Mucosa of descending colon (tissue), 3 donors: ENCODE data around the gene MAPRE2. TPM values are rescaled to one million over a fixed set of nuclear protein-coding genes. Genes with fewer than 3 reads are reported as not detected.

Experiments
- ATAC-seq: fragments of 200-7000 bp; cut with Tn5 transposase; one replicate; pipeline ENCODE4 v1.9.1; 2020; ENCODE audit warnings: mild to moderate bottlenecking, moderate library complexity
- DNase-seq, 3 donors: peaks; one replicate each; pipeline ENCODE4 v3.0.0-alpha.2; 2020
- H3K36me3 ChIP-seq: fragments of 200-600 bp; one replicate; pipeline ENCODE4 v1.8.0; 2021; ENCODE audit warnings: low read depth, mild to moderate bottlenecking
- H3K4me1 ChIP-seq: fragments of 200-600 bp; one replicate; pipeline ENCODE4 v1.8.0; 2021; ENCODE audit warnings: low read depth, mild to moderate bottlenecking
- H3K4me3 ChIP-seq: fragments of 200-600 bp; one replicate; pipeline ENCODE4 v1.8.0; 2021; ENCODE audit warnings: mild to moderate bottlenecking
- H3K9me3 ChIP-seq: fragments of 200-600 bp; one replicate; pipeline ENCODE4 v1.8.0; 2021; ENCODE audit warnings: mild to moderate bottlenecking
- CTCF ChIP-seq: fragments of 200-600 bp; IDR thresholded peaks from one replicate; pipeline ENCODE4 v1.8.0; 2022; ENCODE audit warnings: antibody characterized with exemption, mild to moderate bottlenecking
- intact Hi-C, 2 donors: fragments of 100-400 bp; cut with DNase I in 1 of 2; cut with micrococcal nuclease in 1 of 2; formaldehyde crosslinking; loops; one replicate each; pipeline versions ENCODE4 v1.11.0 to v1.11.1; 2022; cut with DNase I, micrococcal nuclease
- total RNA-seq, 3 donors: library from RNA; stranded (reverse); fragmentation: NEBNext Ultra II Directional in 2 of 3; extraction: Animal tissue kit (Norgen Biotek cat#: 25700) in 2 of 3; gene quantifications; one replicate each; pipeline versions ENCODE4 v1.2.1 to v1.2.4, GENCODE V29; 2021 to 2023
- donor health status: DM: no; HTN: no; CAD: no; lungs with moderate emphysema.
- donor health status: DM: no; HTN: no; CAD: no.
- donor health status: DM: no; HTN: yes; CAD: no.

MAPRE2 gene
- total RNA-seq, 3 donors from 2014 or later = 26.4 to 31.3 (median 27.3) TPM

DNA sequence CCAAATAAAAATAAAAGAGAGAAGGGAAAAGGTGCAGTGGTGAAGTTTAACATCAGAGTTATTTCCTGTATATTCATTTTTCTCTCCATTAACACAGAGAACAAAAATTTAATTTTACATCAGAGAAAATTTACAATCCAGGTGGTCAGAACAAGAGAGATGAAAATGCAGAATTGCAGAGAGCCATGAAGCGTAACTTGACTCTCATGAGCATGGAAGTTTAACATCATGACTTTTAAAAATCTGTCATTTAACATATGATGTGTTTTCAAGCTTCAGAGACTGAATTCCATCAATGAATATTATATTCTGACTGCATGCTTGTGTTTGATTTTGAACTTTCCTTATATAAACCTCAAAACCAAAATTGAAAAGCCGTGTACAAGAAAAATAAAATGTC is 120.3 kb downstream of the MAPRE2 start:
- intact Hi-C loops = no loop called here
- H3K4me3 ChIP-seq = no peak overlapping the region

GRCh38 chr18:35161934-35162333 is 120.7 kb downstream of the MAPRE2 start:
- H3K36me3 ChIP-seq = no peaks in the 10 kb centered on the region
- DNase-seq = no peak
- H3K4me1 ChIP-seq = no peaks in the 10 kb centered on the region
- ATAC-seq = no peak
- intact Hi-C loops = no loop called here
- H3K9me3 ChIP-seq = no peaks in the 10 kb centered on the region
- H3K4me3 ChIP-seq = no peak overlapping the region
- TF ChIP-seq CTCF = no peak

More for the DNA sequence above, 120.3 kb downstream of the MAPRE2 start:
- DNase-seq (no peak), ATAC-seq (no peak)
- no peaks in the 10 kb centered on the region for H3K36me3 ChIP-seq
- H3K4me1 ChIP-seq = no peaks in the 10 kb centered on the region
- TF ChIP-seq CTCF = no peak
- no peaks in the 10 kb centered on the region for H3K9me3 ChIP-seq

DNA sequence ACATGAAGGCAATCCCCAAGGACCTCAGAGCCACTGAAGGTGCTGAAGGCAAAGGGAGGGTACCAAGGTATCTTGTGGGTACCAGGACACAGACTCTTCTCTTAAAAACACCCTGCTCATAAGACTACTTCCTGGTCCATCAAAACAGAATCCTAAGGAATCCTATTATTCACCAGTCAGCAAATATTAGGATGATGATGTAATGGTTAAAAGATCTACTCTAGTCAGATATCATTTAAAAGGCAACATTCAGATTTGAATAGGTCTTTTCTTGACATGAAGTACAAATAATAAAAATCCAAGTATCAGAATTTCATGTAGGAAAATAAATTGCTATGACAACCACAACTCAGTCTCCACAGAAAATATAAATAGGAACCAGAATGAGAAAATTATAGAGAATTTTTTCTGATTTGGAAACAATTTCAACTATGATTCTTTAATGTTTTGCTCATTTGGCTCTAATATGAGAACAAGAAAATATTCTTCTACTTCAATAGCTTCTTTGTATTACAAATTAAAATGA is 121.9 kb downstream of the MAPRE2 start:
- no peak for TF ChIP-seq CTCF
- no peak for DNase-seq
- intact Hi-C loops = no loop called here
- no peak overlapping the region for H3K4me3 ChIP-seq
- H3K9me3 ChIP-seq = no peaks in the 10 kb centered on the region
- H3K36me3 ChIP-seq = no peaks in the 10 kb centered on the region
- no peak for ATAC-seq
- no peaks in the 10 kb centered on the region for H3K4me1 ChIP-seq

- DNase-seq (no peak), ATAC-seq (no peak)
- Histone ChIP-seq H3K36me3 (no peaks in the 10 kb centered on the region), H3K4me3 (no peak overlapping the region), H3K9me3 (no peaks in the 10 kb centered on the region), H3K4me1 (no peaks in the 10 kb centered on the region)
- TF ChIP-seq CTCF = no peak
- intact Hi-C loops = no loop called here
Observed at GRCh38 chr18:35163721-35164120, 122.5 kb downstream of the MAPRE2 start.

DNA sequence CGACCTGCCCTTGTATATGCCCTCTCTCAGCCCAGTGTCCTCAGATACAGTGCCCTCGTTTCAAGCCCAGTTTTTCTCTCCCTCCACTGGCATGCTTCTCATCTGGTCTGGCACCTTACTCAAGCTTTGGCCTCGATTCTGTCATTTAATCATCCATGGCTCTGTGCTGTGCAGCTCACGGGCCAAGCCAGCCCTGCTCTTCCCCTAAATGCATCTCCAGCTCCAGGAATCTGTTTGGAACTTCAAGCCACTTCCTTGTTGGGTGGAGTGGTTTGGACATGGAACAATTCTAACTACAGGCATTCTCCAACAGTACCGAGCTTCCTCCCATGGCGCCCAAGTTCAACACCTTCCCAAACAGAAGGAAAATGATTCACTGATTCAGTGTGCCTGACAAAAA is 122.9 kb downstream of the MAPRE2 start:
- ATAC-seq (no peak), DNase-seq (no peak)
- Histone ChIP-seq H3K9me3 (no peaks in the 10 kb centered on the region), H3K4me1 (no peaks in the 10 kb centered on the region), H3K36me3 (no peaks in the 10 kb centered on the region), H3K4me3 (no peak overlapping the region)
- no peak for TF ChIP-seq CTCF
- intact Hi-C loops = no loop called here

DNA sequence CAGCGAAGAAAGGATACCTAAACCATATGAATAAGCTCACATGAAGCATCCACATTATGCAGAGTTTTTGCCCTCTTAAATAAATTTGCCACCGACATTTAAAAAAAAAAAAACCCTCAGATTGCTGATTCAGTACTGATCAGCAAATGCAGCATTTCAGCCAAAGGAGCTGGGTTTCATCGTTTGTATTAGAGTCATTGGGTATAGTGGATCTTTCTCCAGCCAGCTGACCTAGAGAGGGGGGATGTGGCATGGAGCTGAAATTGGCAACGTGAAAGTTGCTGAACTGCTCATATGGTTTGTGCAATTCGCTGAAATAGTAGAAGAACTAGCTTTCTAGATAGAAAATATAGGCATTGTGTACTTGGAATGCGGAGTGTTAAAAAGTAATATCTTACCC is 126.1 kb downstream of the MAPRE2 start:
- no peak for ATAC-seq
- DNase-seq = no peak
- peaks cover 5% of the 10 kb centered on the region for H3K4me1 ChIP-seq
- no peak for TF ChIP-seq CTCF
- no peak overlapping the region for H3K4me3 ChIP-seq
- intact Hi-C loops = no loop called here
- no peaks in the 10 kb centered on the region for H3K36me3 ChIP-seq
- H3K9me3 ChIP-seq = no peaks in the 10 kb centered on the region
